ENCODE measurements around the gene GSTO2.

The GSTO2 gene

GRCh38 chr10:104344219-104344618, 75.2 kb downstream of the GSTO2 start:
- Mint-ChIP-seq H3K27ac (no peak overlapping the region), H3K27me3 (no peaks in the 10 kb centered on the region), H3K9me3 (no peaks in the 10 kb centered on the region), H3K4me1 (peaks cover 22% of the 10 kb centered on the region), H3K36me3 (no peaks in the 10 kb centered on the region), H3K4me3 (no peak overlapping the region)
- ATAC-seq = no peak

- no peak for ATAC-seq
- Mint-ChIP-seq H3K4me3 (no peak overlapping the region), H3K27me3 (no peaks in the 10 kb centered on the region), H3K4me1 (peaks cover 22% of the 10 kb centered on the region), H3K36me3 (no peaks in the 10 kb centered on the region), H3K9me3 (no peaks in the 10 kb centered on the region), H3K27ac (no peak overlapping the region)
Observed at GRCh38 chr10:104345515-104345914, 76.5 kb downstream of the GSTO2 start.

- H3K27me3 Mint-ChIP-seq = no peaks in the 10 kb centered on the region
- H3K4me1 Mint-ChIP-seq = peaks cover 22% of the 10 kb centered on the region
- no peaks in the 10 kb centered on the region for H3K36me3 Mint-ChIP-seq
- H3K9me3 Mint-ChIP-seq = no peaks in the 10 kb centered on the region
- no peak overlapping the region for H3K27ac Mint-ChIP-seq
- no peak for ATAC-seq
- H3K4me3 Mint-ChIP-seq = no peak overlapping the region
Observed at GRCh38 chr10:104345941-104346340, 77.0 kb downstream of the GSTO2 start.

GRCh38 chr10:104347295-104348045, 78.5 kb downstream of the GSTO2 start:
- H3K27ac Mint-ChIP-seq = no peak overlapping the region

GRCh38 chr10:104348601-104349000, 79.6 kb downstream of the GSTO2 start:
- Mint-ChIP-seq H3K9me3 (no peaks in the 10 kb centered on the region), H3K4me1 (peaks cover 22% of the 10 kb centered on the region), H3K36me3 (no peaks in the 10 kb centered on the region), H3K27ac (no peak overlapping the region), H3K27me3 (no peaks in the 10 kb centered on the region), H3K4me3 (no peak overlapping the region)
- ATAC-seq = no peak

More at GRCh38 chr10:104347295-104348045, 78.5 kb downstream of the GSTO2 start:
- Mint-ChIP-seq H3K36me3 (no peaks in the 10 kb centered on the region), H3K27me3 (no peaks in the 10 kb centered on the region), H3K4me3 (no peak overlapping the region), H3K9me3 (no peaks in the 10 kb centered on the region), H3K4me1 (peaks cover 22% of the 10 kb centered on the region)
- ATAC-seq = no peak

GRCh38 chr10:104349623-104350126, 80.7 kb downstream of the GSTO2 start:
- Mint-ChIP-seq H3K27me3 (no peaks in the 10 kb centered on the region), H3K27ac (no peak overlapping the region), H3K36me3 (no peaks in the 10 kb centered on the region), H3K4me3 (no peak overlapping the region), H3K9me3 (no peaks in the 10 kb centered on the region), H3K4me1 (peaks cover 22% of the 10 kb centered on the region)
- peak; percentile 79 for ATAC-seq

GRCh38 chr10:104350127-104350635, 81.2 kb downstream of the GSTO2 start:
- H3K36me3 Mint-ChIP-seq = no peaks in the 10 kb centered on the region
- peak; percentile 74 for ATAC-seq
- peaks cover 22% of the 10 kb centered on the region for H3K4me1 Mint-ChIP-seq
- H3K27me3 Mint-ChIP-seq = no peaks in the 10 kb centered on the region
- H3K4me3 Mint-ChIP-seq = no peak overlapping the region
- no peaks in the 10 kb centered on the region for H3K9me3 Mint-ChIP-seq
- no peak overlapping the region for H3K27ac Mint-ChIP-seq

- H3K4me1 Mint-ChIP-seq = peaks cover 14% of the 10 kb centered on the region
- H3K9me3 Mint-ChIP-seq = no peaks in the 10 kb centered on the region
- ATAC-seq = peak; percentile 55
- no peaks in the 10 kb centered on the region for H3K36me3 Mint-ChIP-seq
- H3K27ac Mint-ChIP-seq = no peak overlapping the region
- H3K27me3 Mint-ChIP-seq = no peaks in the 10 kb centered on the region
- peak overlapping the region; percentile 30 for H3K4me3 Mint-ChIP-seq
Observed at GRCh38 chr10:104351061-104351702, 82.2 kb downstream of the GSTO2 start.

GRCh38 chr10:104351919-104352318, 82.9 kb downstream of the GSTO2 start:
- peak overlapping the region; percentile 40 for H3K4me3 Mint-ChIP-seq

GRCh38 chr10:104353325-104354048, 84.5 kb downstream of the GSTO2 start, which contains the start of gene CFAP58:
CFAP58 (plus strand) TSS chr10:104353833; CDS start chr10:104353898, 65 bp downstream.
- Mint-ChIP-seq H3K27me3 (no peaks in the 10 kb centered on the region), H3K4me1 (peaks cover 3% of the 10 kb centered on the region), H3K9me3 (no peaks in the 10 kb centered on the region), H3K4me3 (no peak within 1 kb of the TSS), H3K27ac (no peak within 1 kb of the TSS), H3K36me3 (no peaks in the 10 kb centered on the region)
- ATAC-seq = peak; percentile 91

More at GRCh38 chr10:104351919-104352318, 82.9 kb downstream of the GSTO2 start:
- no peaks in the 10 kb centered on the region for H3K27me3 Mint-ChIP-seq
- no peak overlapping the region for H3K27ac Mint-ChIP-seq
- peaks cover 13% of the 10 kb centered on the region for H3K4me1 Mint-ChIP-seq
- no peaks in the 10 kb centered on the region for H3K36me3 Mint-ChIP-seq
- H3K9me3 Mint-ChIP-seq = no peaks in the 10 kb centered on the region
- no peak for ATAC-seq
